HUES6 (cell line): ENCODE data around the gene GPATCH11.

Experiments
- H3K27ac ChIP-seq: 2 replicates; pipeline ENCODE4 v1.7.0; 2013; ENCODE audit warnings: low read depth, mild to moderate bottlenecking, low read length, inconsistent platforms
- H3K27me3 ChIP-seq: 2 replicates; pipeline ENCODE4 v1.6.1; 2013; ENCODE audit warnings: low read length; ENCODE audit not compliant: control insufficient read depth, insufficient read depth
- H3K36me3 ChIP-seq: 2 replicates; pipeline ENCODE4 v1.6.1; 2013; ENCODE audit warnings: low read length; ENCODE audit not compliant: control insufficient read depth, insufficient read depth
- H3K4me1 ChIP-seq: 2 replicates; pipeline ENCODE4 v1.6.1; 2013; ENCODE audit warnings: low read length; ENCODE audit not compliant: control insufficient read depth, insufficient read depth
- H3K4me3 ChIP-seq: 2 replicates; pipeline ENCODE4 v1.5.1; 2013; ENCODE audit warnings: low read depth, low read length
- H3K9ac ChIP-seq: one replicate; pipeline ENCODE4 v1.6.1; 2013; ENCODE audit warnings: mild to moderate bottlenecking, low read length
- H3K9me3 ChIP-seq: 2 replicates; pipeline ENCODE4 v1.6.1; 2013; ENCODE audit warnings: low read depth, low read length; ENCODE audit not compliant: control insufficient read depth, insufficient read depth

GPATCH11 gene

DNA sequence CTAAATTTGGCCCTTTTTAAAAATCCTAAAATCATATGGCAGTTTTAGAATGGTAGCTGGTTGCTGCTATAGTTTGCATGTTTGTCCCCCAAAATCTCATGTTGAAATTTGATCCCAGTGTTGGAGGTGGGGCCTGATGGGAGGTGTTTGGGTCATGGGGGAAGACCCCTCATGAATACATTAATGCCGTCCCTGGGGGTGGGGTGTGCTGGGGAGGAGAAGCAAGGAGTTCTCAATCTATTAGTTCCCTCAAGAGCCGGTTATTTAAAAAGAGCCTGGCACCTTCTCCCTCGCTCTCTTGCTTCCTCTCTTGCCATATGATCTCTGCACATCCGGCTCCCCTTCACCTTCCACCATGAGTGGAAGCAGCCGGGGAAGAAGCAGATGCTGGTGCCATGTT is 20.8 kb downstream of the GPATCH11 start:
- H3K9ac ChIP-seq: no peak overlapping the region
- H3K4me1 ChIP-seq: peaks cover 8% of the 10 kb centered on the region
- peaks cover 57% of the 10 kb centered on the region for H3K36me3 ChIP-seq
- no peaks in the 10 kb centered on the region for H3K27me3 ChIP-seq
- no peak overlapping the region for H3K27ac ChIP-seq
- H3K9me3 ChIP-seq: no peaks in the 10 kb centered on the region
- no peak overlapping the region for H3K4me3 ChIP-seq

GRCh38 chr2:37109523-37109922 is 25.2 kb downstream of the GPATCH11 start:
- Histone ChIP-seq H3K27me3 (no peaks in the 10 kb centered on the region), H3K9ac (no peak overlapping the region), H3K4me3 (no peak overlapping the region), H3K4me1 (peaks cover 8% of the 10 kb centered on the region), H3K27ac (no peak overlapping the region), H3K9me3 (no peaks in the 10 kb centered on the region), H3K36me3 (peaks cover 47% of the 10 kb centered on the region)

GRCh38 chr2:37110306-37111212 is 26.2 kb downstream of the GPATCH11 start:
- H3K36me3 ChIP-seq: peaks cover 43% of the 10 kb centered on the region
- H3K27me3 ChIP-seq: no peaks in the 10 kb centered on the region
- no peaks in the 10 kb centered on the region for H3K9me3 ChIP-seq
- no peak overlapping the region for H3K27ac ChIP-seq
- peaks cover 4% of the 10 kb centered on the region for H3K4me1 ChIP-seq
- no peak overlapping the region for H3K9ac ChIP-seq
- H3K4me3 ChIP-seq: no peak overlapping the region

DNA sequence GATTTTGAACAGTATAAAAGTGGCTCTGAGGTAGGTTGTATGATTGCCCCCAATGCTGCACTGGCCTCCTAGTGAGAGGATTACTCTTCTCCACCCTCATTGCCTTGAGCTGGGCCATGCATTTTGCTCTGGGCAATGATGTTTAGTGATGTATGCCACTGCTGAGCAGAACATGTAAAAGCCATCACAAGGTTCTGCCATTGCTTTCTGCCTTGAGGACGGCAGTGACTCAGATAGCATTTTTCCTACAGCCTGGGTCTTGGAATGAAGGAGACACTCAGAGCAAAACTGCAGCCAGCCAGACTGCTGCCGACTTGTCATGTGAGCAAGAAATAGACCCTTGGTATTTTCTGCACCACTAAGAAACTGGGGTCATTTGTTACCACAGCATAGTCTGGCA is 27.6 kb downstream of the GPATCH11 start:
- Histone ChIP-seq H3K36me3 (peaks cover 40% of the 10 kb centered on the region), H3K9me3 (no peaks in the 10 kb centered on the region), H3K27ac (no peak overlapping the region), H3K4me1 (no peaks in the 10 kb centered on the region), H3K27me3 (no peaks in the 10 kb centered on the region), H3K4me3 (no peak overlapping the region), H3K9ac (no peak overlapping the region)

DNA sequence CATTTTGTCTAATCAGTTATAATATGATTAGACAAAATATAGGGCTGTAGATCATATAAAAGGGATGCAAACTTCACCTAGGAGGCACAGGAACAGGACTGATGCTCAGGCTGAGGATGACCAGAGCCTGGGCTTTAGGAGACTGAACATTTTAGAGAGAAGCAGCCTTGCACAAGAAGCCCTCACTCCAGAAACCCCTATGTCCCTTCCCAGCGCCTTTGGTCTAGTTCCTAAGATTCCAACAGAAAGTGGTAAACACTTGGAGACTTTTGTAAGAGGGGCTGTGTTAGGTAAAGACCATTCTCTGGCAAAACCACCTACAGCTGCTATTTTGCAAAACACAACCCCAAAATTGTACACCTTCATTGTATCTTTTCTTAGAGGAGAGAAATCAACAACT is 33.2 kb downstream of the GPATCH11 start:
- Histone ChIP-seq H3K9ac (no peak overlapping the region), H3K4me1 (no peaks in the 10 kb centered on the region), H3K9me3 (no peaks in the 10 kb centered on the region), H3K4me3 (no peak overlapping the region), H3K27me3 (no peaks in the 10 kb centered on the region), H3K27ac (no peak overlapping the region), H3K36me3 (peaks cover 43% of the 10 kb centered on the region)

DNA sequence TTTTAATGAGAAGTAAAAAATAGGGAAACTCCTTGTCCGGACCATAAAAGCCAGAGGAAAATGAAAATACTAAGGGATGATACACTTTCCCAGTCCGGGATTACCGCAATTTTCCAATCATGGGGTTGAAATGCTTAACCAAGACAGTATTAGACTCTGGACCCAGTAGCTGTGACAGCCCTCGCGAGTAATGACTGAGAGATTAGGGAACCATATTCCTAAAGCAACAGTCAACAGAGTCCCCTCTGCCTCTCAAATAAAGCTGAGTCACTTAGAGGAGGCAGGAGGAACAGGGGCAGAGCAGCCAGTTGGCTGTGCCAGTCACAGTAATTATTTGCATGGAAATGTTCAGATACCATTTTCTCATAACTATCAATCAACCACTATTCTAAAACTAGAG is 34.8 kb downstream of the GPATCH11 start:
- no peak overlapping the region for H3K27ac ChIP-seq
- no peak overlapping the region for H3K4me3 ChIP-seq
- H3K9me3 ChIP-seq: no peaks in the 10 kb centered on the region
- no peaks in the 10 kb centered on the region for H3K27me3 ChIP-seq
- H3K4me1 ChIP-seq: no peaks in the 10 kb centered on the region
- H3K9ac ChIP-seq: no peak overlapping the region
- peaks cover 39% of the 10 kb centered on the region for H3K36me3 ChIP-seq

- Histone ChIP-seq H3K4me1 (no peaks in the 10 kb centered on the region), H3K9ac (no peak overlapping the region), H3K4me3 (no peak overlapping the region), H3K9me3 (no peaks in the 10 kb centered on the region), H3K27me3 (no peaks in the 10 kb centered on the region), H3K36me3 (peaks cover 40% of the 10 kb centered on the region), H3K27ac (no peak overlapping the region)
Observed at GRCh38 chr2:37125416-37125815, 41.1 kb downstream of the GPATCH11 start.

DNA sequence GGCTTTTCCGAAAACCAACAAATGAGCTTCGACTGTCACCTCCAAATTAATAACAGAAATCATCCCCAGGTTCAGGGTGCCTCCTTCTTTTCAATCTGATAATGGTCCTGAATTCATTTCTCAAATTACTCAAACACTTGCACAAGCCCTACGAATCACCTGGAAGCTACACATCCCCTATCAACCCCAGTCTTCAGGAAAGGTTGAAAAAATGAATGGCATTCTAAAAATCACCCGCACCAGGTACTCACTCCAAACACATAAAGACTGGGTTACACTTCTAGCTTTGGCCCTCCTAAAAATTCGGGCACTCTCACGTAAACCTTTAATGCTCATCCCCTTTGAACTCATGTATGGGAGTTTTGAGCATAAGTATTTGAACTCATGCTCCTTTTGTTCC is 48.6 kb downstream of the GPATCH11 start:
- peaks cover 82% of the 10 kb centered on the region for H3K36me3 ChIP-seq
- no peaks in the 10 kb centered on the region for H3K9me3 ChIP-seq
- H3K27me3 ChIP-seq: no peaks in the 10 kb centered on the region
- no peak overlapping the region for H3K4me3 ChIP-seq
- H3K9ac ChIP-seq: no peak overlapping the region
- H3K27ac ChIP-seq: no peak overlapping the region
- no peaks in the 10 kb centered on the region for H3K4me1 ChIP-seq

DNA sequence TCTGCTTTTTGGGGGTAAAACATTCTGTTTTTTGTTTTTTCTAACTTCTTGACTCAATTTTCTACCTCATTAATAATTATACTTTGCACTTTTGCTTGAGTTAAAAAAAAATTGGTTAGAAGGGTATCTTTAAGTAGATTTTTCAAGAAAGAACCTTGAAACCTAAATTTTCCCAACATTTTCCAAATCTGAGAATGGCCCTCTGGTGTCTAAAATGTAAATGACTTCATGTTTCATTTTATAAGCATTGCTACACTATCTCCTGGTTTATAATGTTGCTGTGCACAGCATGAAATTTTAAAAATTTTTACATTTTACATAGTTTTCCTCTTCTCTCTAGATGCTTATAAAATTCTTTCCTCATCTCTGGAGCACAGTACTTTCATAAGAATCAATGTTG is 58.2 kb downstream of the GPATCH11 start:
- Histone ChIP-seq H3K9ac (no peak overlapping the region), H3K4me3 (no peak overlapping the region), H3K27ac (no peak overlapping the region), H3K4me1 (no peaks in the 10 kb centered on the region), H3K9me3 (no peaks in the 10 kb centered on the region), H3K36me3 (peaks cover 64% of the 10 kb centered on the region), H3K27me3 (no peaks in the 10 kb centered on the region)

DNA sequence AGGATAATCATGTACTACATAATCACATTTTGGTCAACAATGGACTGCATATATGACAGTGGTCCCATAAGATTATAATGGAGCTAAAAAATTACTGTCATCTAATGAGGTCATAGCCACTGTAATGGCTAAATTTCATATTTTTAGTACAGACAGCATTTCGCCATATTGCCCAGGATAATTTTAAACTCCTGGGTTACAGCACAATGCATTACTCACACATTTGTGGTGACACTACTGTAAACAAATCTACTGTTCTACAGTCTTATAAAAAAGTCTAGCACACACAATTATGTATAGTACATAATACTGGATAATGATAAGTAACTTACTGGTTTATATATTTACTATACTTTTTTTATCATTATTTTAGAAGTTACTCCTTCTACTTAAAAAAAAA is 59.7 kb downstream of the GPATCH11 start:
- H3K4me1 ChIP-seq: no peaks in the 10 kb centered on the region
- no peak overlapping the region for H3K9ac ChIP-seq
- H3K36me3 ChIP-seq: peaks cover 60% of the 10 kb centered on the region
- no peak overlapping the region for H3K4me3 ChIP-seq
- no peaks in the 10 kb centered on the region for H3K27me3 ChIP-seq
- no peaks in the 10 kb centered on the region for H3K9me3 ChIP-seq
- H3K27ac ChIP-seq: no peak overlapping the region

DNA sequence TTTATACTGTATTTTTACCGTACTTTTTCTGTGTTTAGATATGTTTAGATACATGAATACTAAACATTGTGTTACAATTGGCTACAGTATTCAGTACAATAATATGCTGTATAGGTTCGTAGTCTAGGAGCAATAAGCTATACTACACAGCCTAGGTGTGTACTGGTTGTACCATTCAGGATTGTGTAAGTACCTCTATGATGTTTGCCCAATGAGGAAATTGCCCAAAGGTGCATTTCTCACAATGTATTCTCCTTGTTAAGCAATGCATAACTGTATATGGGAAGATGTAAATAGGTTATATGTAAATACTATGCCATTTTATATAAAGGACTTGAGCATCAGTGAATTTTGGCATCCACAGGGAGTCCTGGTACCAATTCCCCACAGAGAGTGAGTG is 61.7 kb downstream of the GPATCH11 start:
- no peak overlapping the region for H3K27ac ChIP-seq
- peaks cover 44% of the 10 kb centered on the region for H3K36me3 ChIP-seq
- no peak overlapping the region for H3K9ac ChIP-seq
- H3K4me1 ChIP-seq: peaks cover 2% of the 10 kb centered on the region; the same call in 1 of the 2 replicates
- no peaks in the 10 kb centered on the region for H3K27me3 ChIP-seq
- no peak overlapping the region for H3K4me3 ChIP-seq
- H3K9me3 ChIP-seq: no peaks in the 10 kb centered on the region
